ENCODE data around the gene BTNL9.
"Not testable (repeated sequence)": the region's sequence is repeated elsewhere in the genome, so short reads cannot be mapped to it uniquely, and the experiment has no call there.

Gene BTNL9

DNA sequence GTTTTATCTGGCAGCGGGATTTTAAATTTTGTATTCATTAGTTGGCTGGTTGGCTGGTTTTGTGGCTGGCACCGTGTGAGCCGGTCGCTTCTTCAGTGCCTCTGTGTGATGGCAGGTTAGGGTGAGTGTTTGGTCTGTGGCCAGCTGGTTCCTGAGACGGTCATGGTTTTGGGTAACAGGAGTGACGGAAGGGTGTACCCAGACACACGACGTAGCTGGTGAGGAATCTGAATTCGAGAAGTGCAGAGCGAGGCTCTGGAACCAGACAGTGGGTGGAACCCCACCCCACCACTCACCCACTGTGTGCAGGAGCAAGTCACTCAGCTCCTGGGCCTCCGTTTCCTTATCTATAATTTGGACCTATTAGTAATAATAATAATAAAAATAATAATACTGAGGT, 2.7 kb downstream of the BTNL9 start:
- DNase-seq (ENCODE audit: low spot score), result no peak

DNA sequence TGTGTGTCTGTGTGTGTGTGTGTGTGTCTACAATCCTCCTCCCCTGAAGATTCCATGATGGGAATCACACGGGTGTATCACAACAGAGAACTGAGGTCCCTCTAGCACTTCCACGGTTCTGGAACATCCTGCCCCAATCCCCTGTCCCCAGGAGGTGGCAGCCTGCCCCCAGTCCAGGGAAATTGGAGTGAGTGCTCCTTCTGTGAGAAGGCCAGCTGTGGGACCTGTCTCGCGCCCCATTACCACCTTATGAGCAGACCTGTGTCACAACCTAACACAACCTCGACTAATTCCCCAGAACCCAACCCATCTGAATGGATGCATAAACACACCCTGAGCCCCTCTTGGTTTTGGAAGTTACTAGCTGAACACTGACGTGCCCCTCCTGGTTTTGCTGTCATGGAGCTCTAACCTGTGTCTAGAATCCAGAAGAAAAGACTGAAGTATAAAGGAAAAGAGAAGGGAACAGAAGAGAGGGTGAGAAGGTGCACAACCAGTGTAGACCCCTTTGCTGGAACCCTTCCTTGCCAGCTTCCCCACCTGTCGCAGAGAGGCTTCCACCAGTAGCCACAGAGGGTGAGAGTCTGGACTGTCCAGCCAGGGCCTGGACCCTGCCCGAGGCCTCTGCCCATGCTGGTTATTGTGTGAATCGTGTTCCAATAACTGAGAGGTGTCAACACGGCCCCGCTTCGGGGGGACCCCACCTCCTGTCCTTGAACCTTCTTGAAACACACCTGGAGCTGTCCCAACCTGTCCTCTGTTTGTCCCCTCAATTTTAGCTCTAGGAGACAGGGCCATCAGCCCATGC, 3.4 kb downstream of the BTNL9 start:
- DNase-seq (ENCODE audit: low spot score), result no peak

DNA sequence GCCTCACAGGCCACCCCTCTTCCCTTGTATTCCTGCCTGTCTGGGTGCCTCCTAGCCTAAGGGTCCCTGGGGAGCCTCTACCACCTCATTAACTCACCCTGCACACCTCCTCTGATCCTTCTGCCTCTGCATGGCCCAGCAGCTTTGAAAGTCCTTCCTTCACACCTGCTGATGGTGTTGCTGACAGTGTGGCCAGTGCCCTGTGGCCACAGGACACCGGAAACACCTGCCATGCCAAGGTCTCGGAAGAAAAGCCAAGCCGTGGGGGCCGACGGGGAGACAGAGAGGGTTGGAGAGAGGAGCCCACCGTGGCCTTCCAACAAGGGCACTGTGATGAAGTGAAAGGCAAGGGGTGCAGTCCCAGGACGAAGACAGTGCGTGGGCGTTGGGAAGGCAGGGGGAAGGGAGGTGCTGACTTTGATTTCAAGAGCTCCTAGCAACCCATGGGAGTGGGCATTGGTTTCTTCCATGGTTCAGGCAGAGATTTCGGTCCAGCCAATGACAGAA, 4.1 kb downstream of the BTNL9 start:
- no peak for DNase-seq (ENCODE audit: low spot score)

DNA sequence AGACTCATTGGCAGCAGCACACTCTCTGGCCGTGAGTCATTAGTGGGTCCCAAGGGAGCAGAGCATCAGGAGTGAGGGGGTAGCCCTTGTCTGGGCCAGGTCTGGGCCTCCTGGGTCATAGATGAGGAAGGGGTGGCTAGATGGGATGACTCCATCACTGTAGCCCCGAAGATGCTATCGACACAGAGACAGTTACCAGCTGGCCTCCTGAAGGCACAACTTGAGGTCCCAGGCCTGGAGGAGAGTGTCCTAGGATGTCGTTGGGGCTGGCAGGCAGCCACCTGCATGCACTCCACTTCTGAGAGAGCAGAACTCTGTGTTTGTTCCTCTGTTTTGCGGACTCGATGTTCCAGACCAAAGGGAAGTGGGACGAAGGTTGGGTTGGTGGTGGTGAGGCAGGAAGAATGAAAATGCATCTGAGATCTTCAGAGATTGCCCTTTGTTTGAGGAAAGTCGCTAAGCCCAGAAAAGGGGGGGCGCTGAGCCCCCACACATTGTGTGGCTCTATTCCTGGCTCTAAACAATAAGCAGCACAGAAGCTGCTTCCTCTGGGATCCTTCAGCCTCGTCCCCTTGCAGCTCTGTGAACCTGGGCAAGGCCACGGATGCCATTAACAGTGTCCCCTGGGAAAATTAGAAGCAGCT, 4.7 kb downstream of the BTNL9 start:
- DNase-seq (ENCODE audit: low spot score), result no peak

DNA sequence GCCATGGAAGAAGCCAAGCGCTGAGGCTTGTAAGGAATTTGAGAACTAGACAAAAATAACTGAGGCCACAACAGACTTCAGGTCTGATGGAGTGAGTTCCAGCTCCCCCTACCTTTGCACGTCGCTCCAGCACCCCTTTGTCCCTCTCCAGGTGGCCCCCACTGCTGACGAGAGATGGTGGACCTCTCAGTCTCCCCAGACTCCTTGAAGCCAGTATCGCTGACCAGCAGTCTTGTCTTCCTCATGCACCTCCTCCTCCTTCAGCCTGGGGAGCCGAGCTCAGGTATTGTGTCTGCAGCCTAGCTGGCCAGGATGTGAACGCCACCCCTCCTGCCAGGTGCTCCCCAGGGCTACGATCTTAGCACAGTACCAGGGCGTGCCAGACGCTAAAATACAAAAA, 5.2 kb downstream of the BTNL9 start:
- DNase-seq (ENCODE audit: low spot score), result no peak

DNA sequence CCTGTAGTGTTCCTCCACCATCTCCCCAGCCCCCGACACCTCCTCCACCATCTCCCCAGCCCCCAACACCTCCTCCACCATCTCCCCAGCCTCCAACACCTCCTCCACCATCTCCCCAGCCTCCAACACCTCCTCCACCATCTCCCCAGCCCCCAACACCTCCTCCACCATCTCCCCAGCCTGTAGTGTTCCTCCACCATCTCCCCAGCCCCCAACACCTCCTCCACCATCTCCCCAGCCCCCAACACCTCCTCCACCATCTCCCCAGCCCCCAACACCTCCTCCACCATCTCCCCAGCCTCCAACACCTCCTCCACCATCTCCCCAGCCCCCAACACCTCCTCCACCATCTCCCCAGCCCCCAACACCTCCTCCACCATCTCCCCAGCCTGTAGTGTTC, 5.8 kb downstream of the BTNL9 start:
- not testable (repeated sequence) for DNase-seq (ENCODE audit: low spot score)

DNA sequence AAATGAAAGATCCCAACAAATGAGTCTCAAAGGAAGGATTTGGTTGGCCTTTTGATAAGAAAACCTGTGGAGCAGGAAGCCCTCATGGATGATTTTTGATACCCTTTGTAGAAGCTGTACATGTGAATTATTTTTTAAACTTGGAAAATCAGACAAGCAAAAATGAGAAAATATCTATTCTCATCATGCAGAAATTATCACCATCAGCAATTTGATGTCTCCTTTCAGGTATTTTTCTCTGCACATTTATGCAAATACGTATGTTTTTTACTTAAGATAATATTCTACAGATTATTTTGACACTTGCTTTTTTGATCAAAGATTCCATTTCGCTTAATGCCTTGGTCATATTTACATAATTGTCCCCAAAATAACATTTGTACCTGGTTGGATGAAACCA, 7.2 kb downstream of the BTNL9 start:
- DNase-seq (ENCODE audit: low spot score), result no peak

DNA sequence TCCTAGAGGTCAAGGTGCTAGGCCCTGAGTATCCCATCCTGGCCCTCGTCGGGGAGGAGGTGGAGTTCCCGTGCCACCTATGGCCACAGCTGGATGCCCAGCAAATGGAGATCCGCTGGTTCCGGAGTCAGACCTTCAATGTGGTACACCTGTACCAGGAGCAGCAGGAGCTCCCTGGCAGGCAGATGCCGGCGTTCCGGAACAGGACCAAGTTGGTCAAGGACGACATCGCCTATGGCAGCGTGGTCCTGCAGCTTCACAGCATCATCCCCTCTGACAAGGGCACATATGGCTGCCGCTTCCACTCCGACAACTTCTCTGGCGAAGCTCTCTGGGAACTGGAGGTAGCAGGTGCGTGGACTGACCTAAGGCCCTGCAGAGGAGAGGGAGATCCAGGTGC, 7.9 kb downstream of the BTNL9 start:
- DNase-seq (ENCODE audit: low spot score), result no peak

DNA sequence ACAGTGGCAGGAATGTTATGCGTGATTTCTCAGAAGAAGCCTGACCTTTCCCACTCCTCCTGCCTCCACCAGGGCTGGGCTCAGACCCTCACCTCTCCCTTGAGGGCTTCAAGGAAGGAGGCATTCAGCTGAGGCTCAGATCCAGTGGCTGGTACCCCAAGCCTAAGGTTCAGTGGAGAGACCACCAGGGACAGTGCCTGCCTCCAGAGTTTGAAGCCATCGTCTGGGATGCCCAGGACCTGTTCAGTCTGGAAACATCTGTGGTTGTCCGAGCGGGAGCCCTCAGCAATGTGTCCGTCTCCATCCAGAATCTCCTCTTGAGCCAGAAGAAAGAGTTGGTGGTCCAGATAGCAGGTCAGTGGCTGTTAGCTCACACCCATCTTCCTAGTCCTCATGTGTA, 9.9 kb downstream of the BTNL9 start:
- no peak for DNase-seq (ENCODE audit: low spot score)

DNA sequence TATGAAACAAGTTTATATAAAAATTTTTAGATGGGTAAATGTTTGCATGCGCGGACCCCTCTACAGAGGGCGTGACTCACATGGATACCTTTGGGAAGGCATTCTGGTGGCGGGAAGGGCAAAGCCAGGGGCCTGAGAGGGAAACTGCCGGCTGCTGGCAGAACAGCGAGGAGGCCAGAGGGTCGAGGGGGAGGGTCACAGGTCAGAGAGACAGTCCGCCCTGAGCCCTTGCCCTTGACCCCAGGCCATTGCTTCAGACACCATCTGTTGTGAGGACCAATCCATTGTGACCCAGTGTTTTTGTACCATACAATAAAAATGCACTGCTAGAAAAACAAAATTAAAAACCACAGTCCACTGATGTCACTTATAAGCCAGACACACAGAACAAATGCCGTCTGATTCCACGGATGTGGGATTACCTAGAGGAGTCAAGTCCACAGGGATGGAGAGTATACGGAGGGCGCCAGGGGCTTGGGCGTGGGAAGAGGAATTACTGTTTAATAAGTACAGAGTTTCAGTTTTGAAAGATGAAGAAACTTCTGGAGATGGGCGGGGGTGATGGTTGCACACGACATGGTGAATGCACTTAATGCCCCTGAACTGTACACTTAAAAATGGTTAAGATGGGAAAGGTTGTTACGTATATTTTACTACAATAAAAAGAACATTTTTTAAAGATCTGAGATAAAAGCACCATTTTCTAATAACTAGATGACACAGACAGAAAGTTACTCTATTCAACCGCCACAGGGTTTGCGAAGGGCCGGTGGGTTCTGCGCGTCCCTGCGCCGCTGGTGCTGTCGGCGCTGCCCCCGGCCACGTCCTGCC, 12.0 kb downstream of the BTNL9 start:
- no peak for DNase-seq (ENCODE audit: low spot score)

DNA sequence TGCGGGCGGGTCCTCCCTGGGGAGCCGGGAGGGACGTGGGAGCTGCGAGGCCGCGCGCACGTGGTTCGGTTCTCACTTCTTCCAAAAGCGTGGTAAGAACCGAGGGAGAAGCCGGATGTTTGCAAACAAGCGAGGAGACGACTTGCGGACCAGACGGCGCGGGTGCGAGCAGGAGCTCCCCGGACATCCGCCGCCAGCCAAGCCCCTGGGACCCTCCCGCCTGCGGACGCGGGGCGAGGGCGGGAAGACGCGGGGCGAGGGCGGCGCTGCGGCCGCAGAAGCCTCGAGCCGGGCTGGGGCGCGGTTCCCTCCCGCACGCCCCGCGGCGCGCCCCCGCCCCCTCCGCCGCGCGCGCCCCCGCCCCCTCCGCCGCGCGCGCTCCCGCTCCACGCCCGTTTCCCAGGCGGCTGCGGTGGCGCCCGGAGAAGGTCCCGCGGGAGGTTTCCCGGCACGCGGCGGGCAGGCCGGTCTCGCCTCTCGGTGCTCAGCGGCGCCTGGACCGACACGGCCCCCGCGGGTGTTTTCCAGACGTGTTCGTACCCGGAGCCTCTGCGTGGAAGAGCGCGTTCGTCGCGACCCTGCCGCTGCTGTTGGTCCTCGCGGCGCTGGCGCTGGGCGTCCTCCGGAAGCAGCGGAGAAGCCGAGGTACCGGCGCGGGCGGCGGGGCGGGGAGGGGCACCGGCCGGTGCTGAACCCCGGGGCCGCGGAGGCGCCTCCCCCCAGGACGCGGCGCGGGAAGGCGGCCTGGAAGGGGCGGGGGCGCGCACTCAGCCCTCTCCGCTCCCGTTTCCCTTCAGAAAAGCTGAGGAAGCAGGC, 12.8 kb downstream of the BTNL9 start:
- DNase-seq (ENCODE audit: low spot score), result no peak

DNA sequence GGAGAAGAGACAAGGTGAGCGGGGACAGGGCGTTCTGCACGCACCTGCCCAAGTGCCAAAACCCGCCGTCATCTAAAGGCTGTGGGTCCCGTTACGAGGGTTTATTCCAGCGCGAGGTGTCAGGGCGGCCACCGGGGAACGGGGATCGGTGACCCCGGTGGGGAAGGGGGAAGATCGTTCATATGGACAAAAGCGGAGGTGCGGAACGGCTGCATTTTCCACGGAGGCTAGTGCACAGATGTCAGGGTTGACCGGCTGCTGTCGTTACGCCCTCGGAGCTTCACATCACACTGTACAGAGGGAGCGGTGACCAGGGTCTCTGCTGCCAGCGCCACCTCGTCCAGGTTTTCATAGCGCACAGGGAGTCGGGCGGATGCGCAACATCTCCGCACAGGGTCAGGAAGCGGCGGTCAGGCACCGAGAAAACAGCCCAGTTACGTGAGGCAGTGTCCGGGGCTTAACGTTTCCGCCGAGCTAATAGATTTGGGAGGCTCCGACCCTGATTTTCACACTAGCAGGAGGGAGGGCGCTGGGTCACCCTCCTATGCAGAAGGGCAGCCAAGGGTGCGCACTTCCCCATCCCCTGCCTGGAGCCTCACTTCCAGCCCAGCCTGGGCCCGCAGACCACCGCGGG, 13.5 kb downstream of the BTNL9 start:
- no peak for DNase-seq (ENCODE audit: low spot score)

DNA sequence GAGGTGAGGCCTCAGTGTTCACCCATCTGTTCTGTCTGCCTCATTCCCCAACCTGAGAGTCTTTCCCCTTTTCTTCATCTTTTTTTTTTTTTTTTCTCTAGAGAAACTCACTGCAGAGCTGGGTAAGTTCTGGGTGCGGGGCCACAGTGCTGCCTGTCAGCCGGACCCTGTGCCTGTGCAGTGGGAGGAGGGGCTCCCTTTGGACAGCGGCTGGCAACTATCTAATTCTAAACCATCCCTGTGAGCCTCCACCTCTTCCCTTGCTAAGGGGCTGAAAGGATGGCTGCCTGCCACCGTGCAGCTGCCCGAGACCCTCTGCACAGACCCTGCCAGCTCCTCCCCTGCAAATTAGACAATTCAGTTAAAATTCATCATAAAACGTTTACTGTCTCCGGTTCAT, 14.1 kb downstream of the BTNL9 start:
- no peak for DNase-seq (ENCODE audit: low spot score)

DNA sequence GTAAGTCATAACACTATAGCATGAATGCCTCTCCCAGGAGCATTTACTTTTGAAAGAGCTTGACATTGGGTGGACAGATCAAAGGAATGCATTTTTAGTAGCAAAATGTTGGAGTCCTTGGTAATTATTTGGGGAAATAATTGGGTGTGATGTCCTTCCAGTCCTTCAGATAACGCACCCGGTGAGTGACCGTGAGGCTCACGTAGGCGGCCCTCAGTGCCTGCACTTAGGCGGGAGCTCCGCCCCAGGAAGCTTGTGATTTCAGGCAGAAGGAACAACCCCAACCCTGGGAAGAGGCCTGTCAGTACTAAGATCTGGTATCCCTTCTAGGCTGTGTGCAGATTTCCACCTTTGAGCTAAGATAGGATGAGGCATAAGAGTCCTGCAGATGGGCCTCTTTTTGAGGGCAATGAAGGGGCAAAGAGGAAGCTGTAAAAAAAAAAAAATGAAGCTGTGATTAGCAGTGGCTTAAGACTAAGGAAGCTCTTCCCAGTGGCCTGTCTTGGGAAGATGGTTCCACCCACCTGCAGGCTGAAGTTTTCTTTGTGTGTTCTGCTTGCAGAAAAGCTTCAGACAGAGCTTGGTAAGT, 14.9 kb downstream of the BTNL9 start:
- DNase-seq (ENCODE audit: low spot score), result no peak

DNA sequence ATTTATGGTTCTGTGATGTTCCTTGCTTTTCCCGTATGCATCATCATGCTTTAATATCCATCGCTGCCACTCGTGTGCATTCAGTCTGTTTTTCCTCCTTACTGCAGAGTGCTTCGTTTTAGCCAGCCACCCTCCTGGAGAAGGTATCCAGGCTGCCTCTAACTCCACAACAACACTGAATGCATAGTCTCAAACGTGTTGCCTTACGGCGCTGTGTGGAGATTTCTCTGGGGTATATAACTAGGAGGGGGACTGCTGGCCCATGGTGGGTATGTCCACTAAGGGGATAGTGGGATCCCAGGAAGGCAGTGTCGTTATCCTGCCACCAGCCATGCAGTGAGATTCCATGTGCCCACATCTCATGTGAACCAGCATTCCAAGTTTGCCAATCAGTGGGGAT, 16.4 kb downstream of the BTNL9 start:
- no peak for DNase-seq (ENCODE audit: low spot score)

DNA sequence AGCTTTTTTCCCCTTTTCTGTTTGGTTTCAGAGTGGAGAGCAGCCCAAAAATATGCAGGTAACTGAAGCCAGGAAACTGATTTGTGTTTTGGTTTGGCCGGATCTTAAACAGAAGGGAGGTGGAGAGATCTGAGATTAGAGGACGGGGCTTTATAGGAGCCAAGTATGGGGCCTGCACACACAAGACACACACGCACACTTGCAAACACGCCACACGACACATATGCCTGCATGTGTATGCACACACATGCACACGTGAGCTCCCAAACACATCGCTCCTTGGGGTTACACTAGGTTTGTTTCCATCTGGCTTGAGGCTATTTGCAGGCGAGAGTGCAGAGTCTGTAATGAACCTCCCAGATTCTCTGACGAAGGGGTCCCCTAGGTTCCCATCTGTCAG, 18.3 kb downstream of the BTNL9 start:
- no peak for DNase-seq (ENCODE audit: low spot score)

DNA sequence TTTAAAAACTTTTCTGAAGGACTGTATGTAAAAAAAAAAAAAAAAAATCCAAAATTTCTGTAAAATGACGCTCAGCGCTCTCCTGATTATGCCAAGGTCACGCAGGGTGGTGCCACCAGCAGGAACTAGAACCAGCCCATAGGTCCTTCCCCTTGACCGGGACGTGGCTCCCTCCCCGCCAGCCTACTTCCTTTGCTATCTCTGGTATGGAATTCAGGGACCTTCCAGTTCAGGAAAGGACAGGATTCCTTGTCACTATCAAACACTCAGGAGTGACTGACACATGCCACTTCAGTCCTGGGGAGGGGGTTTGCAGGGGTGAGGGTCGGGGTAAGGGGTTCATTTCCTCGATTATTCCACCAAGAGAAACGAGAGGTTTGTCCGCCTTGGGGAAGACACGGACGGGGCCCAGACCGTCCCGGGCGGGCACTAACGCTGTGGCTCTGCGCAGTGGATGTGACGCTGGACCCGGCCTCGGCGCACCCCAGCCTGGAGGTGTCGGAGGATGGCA, 18.8 kb downstream of the BTNL9 start:
- no peak for DNase-seq (ENCODE audit: low spot score)

DNA sequence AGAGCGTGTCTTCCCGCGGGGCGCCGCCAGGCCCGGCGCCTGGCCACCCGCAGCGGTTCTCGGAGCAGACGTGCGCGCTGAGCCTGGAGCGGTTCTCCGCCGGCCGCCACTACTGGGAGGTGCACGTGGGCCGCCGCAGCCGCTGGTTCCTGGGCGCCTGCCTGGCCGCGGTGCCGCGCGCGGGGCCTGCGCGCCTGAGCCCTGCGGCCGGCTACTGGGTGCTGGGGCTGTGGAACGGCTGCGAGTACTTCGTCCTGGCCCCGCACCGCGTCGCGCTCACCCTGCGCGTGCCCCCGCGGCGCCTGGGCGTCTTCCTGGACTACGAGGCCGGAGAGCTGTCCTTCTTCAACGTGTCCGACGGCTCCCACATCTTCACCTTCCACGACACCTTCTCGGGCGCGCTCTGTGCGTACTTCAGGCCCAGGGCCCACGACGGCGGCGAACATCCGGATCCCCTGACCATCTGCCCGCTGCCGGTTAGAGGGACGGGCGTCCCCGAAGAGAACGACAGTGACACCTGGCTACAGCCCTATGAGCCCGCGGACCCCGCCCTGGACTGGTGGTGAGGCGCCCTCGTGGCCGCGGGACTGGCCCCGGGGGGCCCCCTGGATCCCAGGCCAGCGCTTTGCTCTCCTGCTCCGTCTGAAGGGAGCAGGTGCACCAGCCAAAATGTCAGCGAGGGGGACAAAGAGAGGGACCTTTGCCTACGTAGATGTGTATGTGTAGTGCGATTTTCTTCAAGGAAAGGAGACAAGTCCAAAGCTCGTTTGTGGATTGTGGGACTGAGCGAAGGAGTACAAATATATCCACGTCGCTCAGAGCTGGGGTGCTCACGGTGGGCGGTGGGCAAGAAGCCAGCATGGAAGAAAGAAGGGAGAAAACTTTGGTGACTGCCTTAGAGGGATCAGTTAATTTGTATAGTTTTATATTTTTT, 19.5 kb downstream of the BTNL9 start:
- DNase-seq (ENCODE audit: low spot score), result no peak

DNA sequence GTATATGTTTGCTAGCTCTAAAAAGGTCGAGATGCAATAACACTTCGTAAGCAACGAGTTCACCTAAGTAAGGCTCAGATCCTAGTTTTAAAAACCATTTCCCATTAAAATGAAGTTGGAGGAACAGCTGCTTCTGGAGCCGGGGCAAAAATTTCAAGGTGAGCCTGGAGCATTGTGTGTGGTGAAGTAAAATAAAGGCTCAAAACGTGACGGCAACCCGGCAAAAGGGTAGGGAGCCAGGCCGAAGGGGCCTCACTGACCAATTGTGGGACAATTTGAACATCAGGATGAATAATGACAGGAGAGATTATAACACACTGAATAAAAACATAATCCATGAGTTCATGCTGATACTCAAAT, 20.1 kb downstream of the BTNL9 start:
- DNase-seq (ENCODE audit: low spot score), result no peak

All from SK-N-DZ (cell line).